Measurements from ENCODE around the gene CDH7.

CDH7 gene

GRCh38 chr18:65768120-65768778 lies 17.4 kb downstream of the CDH7 start:
- DNase-seq: no peak

- DNase-seq: no peak
Measured at GRCh38 chr18:65769652-65770051, 18.8 kb downstream of the CDH7 start.

GRCh38 chr18:65786474-65786873 lies 35.7 kb downstream of the CDH7 start:
- DNase-seq: no peak

- DNase-seq: no peak
Measured at GRCh38 chr18:65788373-65788772, 37.6 kb downstream of the CDH7 start.

GRCh38 chr18:65790604-65791003 lies 39.8 kb downstream of the CDH7 start:
- no peak for DNase-seq

GRCh38 chr18:65791719-65792118 lies 40.9 kb downstream of the CDH7 start:
- DNase-seq: no peak

- no peak for DNase-seq
Measured at GRCh38 chr18:65792456-65793074, 41.8 kb downstream of the CDH7 start.

- DNase-seq: no peak
Measured at GRCh38 chr18:65808759-65809158, 57.9 kb downstream of the CDH7 start.

GRCh38 chr18:65811307-65811706 lies 60.5 kb downstream of the CDH7 start:
- no peak for DNase-seq

- DNase-seq: no peak
Measured at GRCh38 chr18:65815506-65815905, 64.7 kb downstream of the CDH7 start.

GRCh38 chr18:65817178-65817577 lies 66.4 kb downstream of the CDH7 start:
- DNase-seq: no peak

GRCh38 chr18:65821911-65822310 lies 71.1 kb downstream of the CDH7 start:
- DNase-seq: no peak

GRCh38 chr18:65822826-65823225 lies 72.0 kb downstream of the CDH7 start:
- no peak for DNase-seq

GRCh38 chr18:65827444-65827843 lies 76.6 kb downstream of the CDH7 start:
- DNase-seq: no peak

- DNase-seq: no peak
Measured at GRCh38 chr18:65835881-65836280, 85.1 kb downstream of the CDH7 start.

- DNase-seq: no peak
Measured at GRCh38 chr18:65846107-65846506, 95.3 kb downstream of the CDH7 start.

GRCh38 chr18:65852273-65852672 lies 101.5 kb downstream of the CDH7 start:
- DNase-seq: no peak

- DNase-seq: no peak
Measured at GRCh38 chr18:65859075-65859474, 108.3 kb downstream of the CDH7 start.

GRCh38 chr18:65869527-65869926 lies 118.7 kb downstream of the CDH7 start:
- DNase-seq: no peak

- DNase-seq: no peak
Measured at GRCh38 chr18:65876310-65876709, 125.5 kb downstream of the CDH7 start.

- no peak for DNase-seq
Measured at GRCh38 chr18:65897292-65897691, 146.5 kb downstream of the CDH7 start.

- no peak for DNase-seq
Measured at GRCh38 chr18:65901522-65901921, 150.7 kb downstream of the CDH7 start.

- no peak for DNase-seq
Measured at GRCh38 chr18:65906621-65907034, 155.8 kb downstream of the CDH7 start.

GRCh38 chr18:65907281-65907680 lies 156.5 kb downstream of the CDH7 start:
- DNase-seq: no peak

GRCh38 chr18:65919018-65919417 lies 168.2 kb downstream of the CDH7 start:
- no peak for DNase-seq
